AG04449 (cell line): Measurements from ENCODE around the gene ANAPC15.
"Not testable (repeated sequence)": the region's sequence is repeated elsewhere in the genome, so short reads cannot be mapped to it uniquely, and the experiment has no call there.

Source experiments
- CTCF ChIA-PET: fragments of 350-600 bp; formaldehyde crosslinking; extraction: SDS; loops from one replicate; lab custom pipeline; 2021; ENCODE audit warnings: antibody characterized with exemption; lab: Yijun Ruan, JAX
- POLR2A ChIA-PET: fragments of 400-600, 350-600 bp; formaldehyde crosslinking; extraction: SDS; loops from one replicate; lab custom pipeline; 2020; ENCODE audit warnings: antibody characterized with exemption, inconsistent platforms; lab: Yijun Ruan, JAX
- DNase-seq: peaks from one replicate; pipeline ENCODE4 v3.0.0-alpha.2; 2010; ENCODE audit warnings: low read depth, low spot score
- H3K4me3 ChIP-seq: 2 replicates; pipeline ENCODE4 v1.5.1; 2011; ENCODE audit warnings: low read depth, mild to moderate bottlenecking, control low read depth, low read length
- TF ChIP-seq, protein P1 (sequence below): IDR thresholded peaks from one replicate; pipeline ENCODE4 v1.5.1; 2011; ENCODE audit warnings: mild to moderate bottlenecking, moderate library complexity, low read length, control low read depth, inconsistent platforms; ENCODE audit not compliant: insufficient read depth; ENCODE audit errors: missing control alignments

The ANAPC15 gene

GRCh38 chr11:72150882-72151281, 38.4 kb upstream of the ANAPC15 start:
- CTCF ChIA-PET: no interaction called here
- DNase-seq: no peak
- H3K4me3 ChIP-seq: no peak overlapping the region
- TF ChIP-seq, protein P1, sequence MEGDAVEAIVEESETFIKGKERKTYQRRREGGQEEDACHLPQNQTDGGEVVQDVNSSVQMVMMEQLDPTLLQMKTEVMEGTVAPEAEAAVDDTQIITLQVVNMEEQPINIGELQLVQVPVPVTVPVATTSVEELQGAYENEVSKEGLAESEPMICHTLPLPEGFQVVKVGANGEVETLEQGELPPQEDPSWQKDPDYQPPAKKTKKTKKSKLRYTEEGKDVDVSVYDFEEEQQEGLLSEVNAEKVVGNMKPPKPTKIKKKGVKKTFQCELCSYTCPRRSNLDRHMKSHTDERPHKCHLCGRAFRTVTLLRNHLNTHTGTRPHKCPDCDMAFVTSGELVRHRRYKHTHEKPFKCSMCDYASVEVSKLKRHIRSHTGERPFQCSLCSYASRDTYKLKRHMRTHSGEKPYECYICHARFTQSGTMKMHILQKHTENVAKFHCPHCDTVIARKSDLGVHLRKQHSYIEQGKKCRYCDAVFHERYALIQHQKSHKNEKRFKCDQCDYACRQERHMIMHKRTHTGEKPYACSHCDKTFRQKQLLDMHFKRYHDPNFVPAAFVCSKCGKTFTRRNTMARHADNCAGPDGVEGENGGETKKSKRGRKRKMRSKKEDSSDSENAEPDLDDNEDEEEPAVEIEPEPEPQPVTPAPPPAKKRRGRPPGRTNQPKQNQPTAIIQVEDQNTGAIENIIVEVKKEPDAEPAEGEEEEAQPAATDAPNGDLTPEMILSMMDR: no peak
- POLR2A ChIA-PET: no interaction called here

DNA sequence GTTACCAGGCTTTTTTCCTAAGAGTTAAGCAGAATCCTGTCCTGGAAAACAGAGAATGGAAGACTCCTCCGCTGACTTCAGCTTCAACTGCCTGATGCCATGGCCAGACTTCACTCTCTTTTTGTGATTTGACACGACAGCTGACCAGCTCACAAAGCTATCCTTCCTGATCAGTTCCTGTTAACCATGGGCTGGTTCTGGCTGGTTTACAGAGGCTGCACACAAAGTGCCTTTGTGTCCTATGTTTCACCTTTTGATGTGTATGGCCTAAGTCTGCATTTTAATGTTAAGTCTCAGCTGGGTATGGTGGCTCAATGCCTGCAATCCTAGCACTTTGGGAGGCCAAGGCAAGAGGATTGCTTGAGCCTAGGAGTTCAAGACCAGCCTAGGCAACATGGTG, 34.1 kb upstream of the ANAPC15 start:
- POLR2A ChIA-PET: no interaction called here
- H3K4me3 ChIP-seq: no peak overlapping the region
- no peak for DNase-seq
- TF ChIP-seq, protein P1: no peak
- CTCF ChIA-PET: interaction anchor here (1.0 to 1.3 kb wide), 2 partner anchors 36 to 37 kb away, joined by 3 to 4 read pairs; no protein-coding TSS in a partner anchor

GRCh38 chr11:72144807-72145565, 32.5 kb upstream of the ANAPC15 start:
- CTCF ChIA-PET: interaction anchor here (0.7 to 3.3 kb wide), 35 partner anchors 8 to 289 kb away, joined by 3 to 46 read pairs (median 7); partner anchors contain the start of genes ANAPC15 and LAMTOR1
- DNase-seq: peak; percentile 85
- TF ChIP-seq, protein P1: no peak
- no peak overlapping the region for H3K4me3 ChIP-seq
- POLR2A ChIA-PET: interaction anchor here (0.7 to 1.6 kb wide), 3 partner anchors 43 to 286 kb away, joined by 3 to 7 read pairs (median 3); no protein-coding TSS in a partner anchor

DNA sequence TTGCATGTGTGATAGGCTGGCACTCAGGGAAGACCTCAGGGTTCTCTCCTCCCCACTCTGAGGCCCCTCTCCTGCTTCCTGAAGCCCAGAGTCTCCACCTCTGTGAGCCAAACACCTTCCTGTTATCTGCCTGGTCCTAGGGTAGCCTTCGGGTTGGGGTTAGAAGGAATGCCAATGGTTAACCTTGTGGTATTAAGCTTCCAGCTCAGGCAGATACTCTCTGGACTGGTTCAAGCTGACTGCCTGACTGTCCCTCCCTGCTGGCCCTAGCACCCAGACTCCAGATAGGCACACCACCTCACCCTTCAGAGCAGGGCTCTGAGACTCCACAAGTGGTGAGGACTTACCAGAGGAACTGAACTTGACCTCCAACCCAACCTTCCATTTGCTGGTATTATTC, 30.0 kb upstream of the ANAPC15 start:
- DNase-seq, H3K4me3 ChIP-seq: not testable (repeated sequence)
- ChIA-PET CTCF (interaction anchor here (1.4 to 3.3 kb wide), 9 partner anchors 11 to 117 kb away, joined by 5 to 46 read pairs (median 18); no protein-coding TSS in a partner anchor), POLR2A (interaction anchor here (1.2 kb wide), 1 partner anchor 30 kb away, joined by 3 read pairs; the partner anchor contains the start of gene ANAPC15)

- H3K4me3 ChIP-seq, POLR2A ChIA-PET: not testable (repeated sequence)
- peak; percentile 41 for DNase-seq
- CTCF ChIA-PET: interaction anchor here (0.9 to 2.8 kb wide), 5 partner anchors 12 to 117 kb away, joined by 3 to 15 read pairs (median 8); no protein-coding TSS in a partner anchor
Measured at GRCh38 chr11:72142086-72142485, 29.6 kb upstream of the ANAPC15 start.

DNA sequence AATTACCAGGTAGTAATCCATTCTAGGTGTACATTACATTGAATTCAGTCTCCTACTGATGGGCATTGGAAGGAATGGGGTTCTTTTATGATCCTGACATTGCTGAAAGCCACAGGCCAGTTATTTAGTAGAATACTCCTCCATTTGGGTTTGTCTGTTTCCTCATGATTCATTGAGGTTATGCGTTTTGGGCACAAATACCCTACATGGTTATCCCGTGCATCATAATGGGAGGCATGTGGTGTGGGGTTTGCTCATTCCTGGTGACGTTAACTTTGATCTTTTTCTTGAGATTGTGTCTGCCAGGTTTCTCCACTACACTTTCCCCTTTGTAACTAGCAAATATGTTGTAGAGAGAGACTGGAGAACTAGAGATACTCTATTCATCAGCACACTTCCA, 28.6 kb upstream of the ANAPC15 start:
- ChIA-PET POLR2A (interaction anchor here (0.7 kb wide), 1 partner anchor 28 kb away, joined by 3 read pairs; the partner anchor contains the start of gene ANAPC15), CTCF (interaction anchor here (0.7 to 2.5 kb wide), 6 partner anchors 22 to 133 kb away, joined by 3 to 10 read pairs (median 3); no protein-coding TSS in a partner anchor)
- peak; percentile 82 for DNase-seq
- no peak overlapping the region for H3K4me3 ChIP-seq
- TF ChIP-seq, protein P1: no peak

DNA sequence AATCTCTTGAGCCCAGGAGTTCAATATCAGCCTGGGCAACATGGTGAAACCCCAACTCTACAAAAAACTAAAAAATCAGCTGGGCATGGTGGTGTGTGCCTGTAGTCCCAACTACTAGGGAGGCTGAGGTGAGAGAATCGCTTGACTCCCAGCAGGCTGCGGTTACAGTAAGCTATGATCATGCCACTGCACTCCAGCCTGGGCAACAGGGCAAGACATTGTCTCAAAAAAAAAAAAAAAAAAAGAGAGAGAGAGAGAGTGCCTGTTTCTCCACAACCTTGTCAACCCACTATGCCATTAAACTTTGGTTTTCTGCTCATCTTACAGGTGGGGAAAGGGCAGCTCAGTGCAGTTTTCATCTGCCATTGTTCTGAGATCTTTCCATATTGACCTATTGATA, 28.2 kb upstream of the ANAPC15 start:
- TF ChIP-seq, protein P1: no peak
- no peak overlapping the region for H3K4me3 ChIP-seq
- DNase-seq: no peak
- POLR2A ChIA-PET: interaction anchor here (0.7 kb wide), 1 partner anchor 27 kb away, joined by 3 read pairs; the partner anchor contains the start of gene ANAPC15
- CTCF ChIA-PET: interaction anchor here (0.7 to 2.5 kb wide), 4 partner anchors 50 to 133 kb away, joined by 3 to 10 read pairs (median 6); no protein-coding TSS in a partner anchor
